Tibial artery (tissue), 4 donors: ENCODE measurements around the gene NUP50.
A peak's percentile ranks its signal among the peaks of the same experiment; 100 is the strongest.

Experiments
- DNase-seq, 2 donors: peaks; one replicate each; pipeline ENCODE4 v3.0.0-alpha.2; 2019
- H3K27ac ChIP-seq, 2 donors: fragments of 200-600 bp; sonication (generic) in 1 of 2; 1 replicate in 1 of 2; 2 replicates in 1 of 2; pipeline ENCODE4 v1.5.1; 2018 to 2019; ENCODE audit warnings: mild to moderate bottlenecking in 1 of 2
- H3K27me3 ChIP-seq, 2 donors: fragments of 200-600 bp; sonication (generic) in 1 of 2; one replicate each; pipeline versions ENCODE4 v1.5.1 to v1.6.0; 2016 to 2019
- H3K36me3 ChIP-seq, 3 donors: fragments of 200-600 bp; sonication (generic) in 2 of 3; one replicate each; pipeline ENCODE4 v1.5.1; 2016 to 2019; ENCODE audit warnings: mild to moderate bottlenecking in 2 of 3
- H3K4me1 ChIP-seq, 4 donors: fragments of 200-600 bp; sonication (generic) in 2 of 4; 1 replicate in 3 of 4; 2 replicates in 1 of 4; pipeline ENCODE4 v1.5.1; 2016 to 2019
- H3K4me3 ChIP-seq, 2 donors: fragments of 200-600 bp; sonication (generic) in 1 of 2; 1 replicate in 1 of 2; 2 replicates in 1 of 2; pipeline ENCODE4 v1.5.1; 2018 to 2019; ENCODE audit warnings: mild to moderate bottlenecking in 2 of 2
- H3K9me3 ChIP-seq, 3 donors: fragments of 200-600 bp; sonication (generic) in 1 of 3; one replicate each; pipeline ENCODE4 v1.5.1; 2016 to 2019
- CTCF ChIP-seq, 2 experiments: fragments of 200-600 bp in 1 of 2; fragments of 450-650 bp in 1 of 2; IDR thresholded peaks; one replicate each; pipeline ENCODE4 v1.5.1; 2017 to 2019; ENCODE audit warnings: antibody characterized with exemption in 2 of 2, mild to moderate bottlenecking in 1 of 2, moderate library complexity in 1 of 2
- intact Hi-C: fragments of 100-400 bp; cut with DNase I; formaldehyde crosslinking; loops from one replicate; pipeline ENCODE4 v1.15.0; 2023; ENCODE audit warnings: low total_unique reads

Gene NUP50

DNA sequence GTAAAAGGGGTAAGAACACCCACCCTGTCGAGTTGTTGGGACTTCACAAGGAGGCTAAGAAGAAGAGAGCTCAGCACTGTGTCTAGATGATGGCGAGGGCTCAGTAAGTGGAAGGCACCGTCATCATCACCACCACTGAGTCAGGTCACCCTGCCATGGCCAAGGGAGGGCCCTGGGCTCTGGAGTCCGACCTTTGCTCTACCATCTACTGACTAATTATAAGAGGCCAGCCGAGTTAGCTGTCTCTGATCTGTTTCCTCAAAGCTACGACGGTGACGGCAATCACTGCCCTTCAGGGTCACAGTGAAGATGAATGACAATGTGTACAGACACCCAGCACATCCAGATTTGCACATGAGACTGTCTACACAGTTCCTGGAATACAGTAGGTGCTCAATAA is 47.7 kb downstream of the NUP50 start:
- DNase-seq: no peak
- H3K27me3 ChIP-seq: no peaks in the 10 kb centered on the region
- H3K4me3 ChIP-seq: peak overlapping the region; percentile 43 to 52
- H3K4me1 ChIP-seq: peaks cover 10 to 41% (median 37%) of the 10 kb centered on the region in 4 donors
- H3K36me3 ChIP-seq: peaks cover 0 to 10% (median 0%) of the 10 kb centered on the region in 3 donors
- H3K27ac ChIP-seq: peak overlapping the region; percentile 63 to 72
- intact Hi-C loops: no loop called here
- no peaks in the 10 kb centered on the region for H3K9me3 ChIP-seq
- TF ChIP-seq CTCF (IDR thresholded peaks at IDR 0.05): no peak

GRCh38 chr22:45211848-45212247 is 48.1 kb downstream of the NUP50 start:
- Histone ChIP-seq H3K27ac (peak overlapping the region; percentile 63 to 72), H3K27me3 (no peaks in the 10 kb centered on the region), H3K4me1 (peaks cover 10 to 41% (median 37%) of the 10 kb centered on the region in 4 donors), H3K4me3 (peak overlapping the region; percentile 43 to 52), H3K9me3 (no peaks in the 10 kb centered on the region), H3K36me3 (peaks cover 0 to 9% (median 0%) of the 10 kb centered on the region in 3 donors)
- intact Hi-C loops: no loop called here
- DNase-seq: no peak
- no peak for TF ChIP-seq CTCF (IDR thresholded peaks at IDR 0.05)

DNA sequence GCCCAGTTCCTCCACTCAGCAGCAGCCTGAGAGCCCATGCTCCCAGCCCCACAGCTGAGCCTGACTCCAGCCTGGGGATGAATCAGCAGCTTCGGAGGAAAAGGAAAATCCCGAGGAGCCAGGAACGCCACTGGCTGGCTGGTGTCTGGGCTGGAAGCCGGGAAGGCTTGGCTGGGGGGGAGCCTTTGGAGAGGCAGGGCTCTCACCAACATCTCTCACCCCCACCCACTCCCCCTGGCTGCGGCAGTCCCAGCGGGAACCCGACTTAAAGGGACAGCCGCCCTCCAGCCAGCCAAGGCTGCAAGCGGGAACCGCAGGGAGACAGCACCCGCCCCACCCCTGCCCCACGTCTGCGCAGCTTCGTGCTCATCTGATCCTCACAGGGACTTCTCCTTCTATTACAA is 48.6 kb downstream of the NUP50 start:
- peak; percentile 84 to 96 for DNase-seq
- no peaks in the 10 kb centered on the region for H3K27me3 ChIP-seq
- peak in 1 of 2 experiments; percentile 18 for TF ChIP-seq CTCF (IDR thresholded peaks at IDR 0.05)
- H3K4me1 ChIP-seq: peaks cover 10 to 41% (median 37%) of the 10 kb centered on the region in 4 donors
- peak overlapping the region; percentile 43 to 52 for H3K4me3 ChIP-seq
- no peaks in the 10 kb centered on the region for H3K9me3 ChIP-seq
- peaks cover 0 to 9% (median 0%) of the 10 kb centered on the region in 3 donors for H3K36me3 ChIP-seq
- intact Hi-C loops: no loop called here
- H3K27ac ChIP-seq: peak overlapping the region; percentile 63 to 72

GRCh38 chr22:45212992-45213751 is 49.4 kb downstream of the NUP50 start:
- Histone ChIP-seq H3K27me3 (no peaks in the 10 kb centered on the region), H3K4me3 (peak overlapping the region; percentile 43 to 52), H3K27ac (peak overlapping the region; percentile 63 to 72), H3K9me3 (no peaks in the 10 kb centered on the region), H3K4me1 (peaks cover 10 to 41% (median 37%) of the 10 kb centered on the region in 4 donors), H3K36me3 (peaks cover 0 to under 1% (median 0%) of the 10 kb centered on the region in 3 donors)
- no peak for TF ChIP-seq CTCF (IDR thresholded peaks at IDR 0.05)
- intact Hi-C loops: no loop called here
- DNase-seq: peak; percentile 77 to 89

DNA sequence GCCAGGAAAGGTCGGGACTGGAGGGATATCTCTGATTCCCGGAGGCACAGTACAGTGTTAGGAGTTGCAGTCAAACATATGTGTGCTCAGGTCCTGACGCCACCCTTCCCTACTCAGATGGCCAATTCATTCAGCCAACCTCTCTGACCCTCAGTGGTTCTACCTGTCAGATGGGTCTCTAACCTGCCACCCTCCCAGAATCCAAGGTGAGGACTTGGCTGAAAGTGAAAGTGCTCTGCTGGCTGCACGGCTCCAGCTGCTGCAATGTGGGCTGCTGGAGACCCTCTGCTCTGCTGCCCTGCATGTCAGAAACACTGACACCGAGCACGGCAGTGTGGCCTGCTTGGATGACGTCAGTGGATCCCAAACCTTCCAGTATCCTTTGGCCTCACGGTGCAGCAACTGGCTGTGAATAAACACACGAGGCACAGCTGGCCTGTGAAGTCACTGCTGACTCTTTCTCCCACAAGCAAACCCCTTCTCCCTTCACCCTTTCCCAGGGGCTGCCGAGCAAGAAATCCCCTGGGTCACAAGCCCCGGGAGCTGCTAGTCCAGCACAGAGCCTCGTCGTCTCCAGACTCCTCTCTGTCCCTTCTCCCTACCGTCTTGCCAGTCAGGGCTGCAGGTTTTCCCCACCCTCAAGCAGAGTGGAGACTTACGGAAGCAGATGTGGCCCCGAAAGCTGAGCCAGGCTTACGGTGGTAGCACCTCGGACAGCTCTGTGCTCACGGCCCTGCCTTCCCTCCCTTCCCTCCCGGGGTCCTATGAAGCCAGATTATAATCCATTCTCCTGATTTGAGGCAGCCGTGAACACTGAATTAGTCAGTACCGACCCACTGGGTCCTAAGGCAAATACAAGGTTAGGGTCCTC is 52.6 kb downstream of the NUP50 start:
- H3K4me1 ChIP-seq: peaks cover 9 to 16% (median 15%) of the 10 kb centered on the region in 4 donors
- no peak for TF ChIP-seq CTCF (IDR thresholded peaks at IDR 0.05)
- no peaks in the 10 kb centered on the region for H3K36me3 ChIP-seq
- H3K9me3 ChIP-seq: no peaks in the 10 kb centered on the region
- H3K27me3 ChIP-seq: no peaks in the 10 kb centered on the region
- DNase-seq: no peak
- no peak overlapping the region for H3K27ac ChIP-seq
- intact Hi-C loops: no loop called here
- H3K4me3 ChIP-seq: no peak overlapping the region
